Small intestine (tissue), 7 donors: Measurements from ENCODE around the gene PDE3A. TPM values are rescaled to one million over a fixed set of nuclear protein-coding genes. Genes with fewer than 3 reads are reported as not detected.
"Not testable (repeated sequence)": the region's sequence is repeated elsewhere in the genome, so short reads cannot be mapped to it uniquely, and the experiment has no call there.

Experiments used
- DNase-seq, 2 donors: peaks; one replicate each; pipeline versions ENCODE4 v3.0.0 to v3.0.0-alpha.2; 2013
- FAIRE-seq: peaks from 2 replicates; lab custom pipeline; 2012; peaks lifted over from hg19 to GRCh38; lab: Jason Lieb, UNC
- H3K27ac ChIP-seq, 3 donors: one replicate each; pipeline ENCODE4 v1.5.1; 2013; ENCODE audit warnings: low read length in 2 of 3, mild to moderate bottlenecking in 2 of 3, control low read depth in 1 of 3, inconsistent platforms in 1 of 3, low read depth in 1 of 3, moderate library complexity in 1 of 3
- H3K27me3 ChIP-seq, 3 donors: one replicate each; pipeline ENCODE4 v1.6.1; 2013; ENCODE audit warnings: low read length in 3 of 3, inconsistent platforms in 1 of 3; ENCODE audit not compliant: control insufficient read depth in 3 of 3, insufficient read depth in 3 of 3
- H3K36me3 ChIP-seq, 3 donors: one replicate each; pipeline ENCODE4 v1.6.1; 2013; ENCODE audit warnings: low read length in 3 of 3, inconsistent platforms in 1 of 3, low read depth in 1 of 3, mild to moderate bottlenecking in 1 of 3, moderate library complexity in 1 of 3; ENCODE audit not compliant: control insufficient read depth in 3 of 3, insufficient read depth in 2 of 3
- H3K4me1 ChIP-seq, 3 donors: one replicate each; pipeline ENCODE4 v1.6.1; 2013; ENCODE audit warnings: low read length in 2 of 3, inconsistent platforms in 1 of 3, low read depth in 1 of 3, mild to moderate bottlenecking in 1 of 3, moderate library complexity in 1 of 3; ENCODE audit not compliant: control insufficient read depth in 3 of 3, insufficient read depth in 2 of 3
- H3K4me3 ChIP-seq, 3 donors: one replicate each; pipeline ENCODE4 v1.5.1; 2013; ENCODE audit warnings: low read length in 3 of 3, control low read depth in 1 of 3, inconsistent platforms in 1 of 3, low read depth in 1 of 3, mild to moderate bottlenecking in 1 of 3, moderate library complexity in 1 of 3
- H3K9me3 ChIP-seq, 2 donors: one replicate each; pipeline ENCODE4 v1.6.1; 2013; ENCODE audit warnings: low read depth in 1 of 2, low read length in 1 of 2; ENCODE audit not compliant: control insufficient read depth in 2 of 2, insufficient read depth in 1 of 2
- WGBS, 3 donors: extraction: QIAGEN DNeasy Blood & Tissue Kit; methylation state at CpG; one replicate each; pipeline ENCODE4 v1.1.7; 2013; 5-methylcytosine and 5-hydroxymethylcytosine counted together
- polyA plus RNA-seq, 4 donors: library from polyadenylated mRNA; stranded (reverse) in 3 of 4; unstranded in 1 of 4; fragments of 200-250 nt in 3 of 4; fragments of 120-200 nt in 1 of 4; gene quantifications; one replicate each; pipeline versions ENCODE4 v1.2.1 to v1.2.3, GENCODE V29; 2013
- donor health status: healthy with polysubstance abuse.
- donor health status: control.
- donor health status: control.
- donor health status: Bipolar disorder and iron deficiency.
- donor health status: healthy.

PDE3A gene
- polyA plus RNA-seq, 4 donors = 2.4 to 79.4 (median 6.6) TPM

GRCh38 chr12:20527417-20528163 lies 159.3 kb downstream of the PDE3A start:
- Histone ChIP-seq H3K27ac (no peak overlapping the region), H3K9me3 (no peaks in the 10 kb centered on the region), H3K4me1 (no peaks in the 10 kb centered on the region), H3K27me3 (no peaks in the 10 kb centered on the region), H3K4me3 (no peak overlapping the region), H3K36me3 (peaks cover 0 to 5% (median 0%) of the 10 kb centered on the region in 3 donors)
- DNase-seq (no peak), FAIRE-seq (no peak)
- WGBS, 3 donors = 67 to 86% (median 78%) methylated on average over 8 of the region's 8 CpGs

GRCh38 chr12:20528208-20528607 lies 159.9 kb downstream of the PDE3A start:
- Histone ChIP-seq H3K27me3 (no peaks in the 10 kb centered on the region), H3K4me1 (no peaks in the 10 kb centered on the region), H3K36me3 (peaks cover 0 to 3% (median 0%) of the 10 kb centered on the region in 3 donors), H3K27ac (no peak overlapping the region), H3K4me3 (no peak overlapping the region), H3K9me3 (no peaks in the 10 kb centered on the region)
- WGBS, 3 donors = 77 to 86% (median 82%) methylated on average over 1 of the region's 1 CpG
- DNase-seq (no peak), FAIRE-seq (no peak)

GRCh38 chr12:20546267-20546666 lies 177.9 kb downstream of the PDE3A start:
- peaks cover 0 to under 1% of the 10 kb centered on the region in 2 donors for H3K9me3 ChIP-seq
- no peak overlapping the region for H3K27ac ChIP-seq
- 64 to 66% (median 65%) methylated on average over 4 of the region's 4 CpGs for WGBS, 3 donors
- peaks cover 0 to 6% (median 0%) of the 10 kb centered on the region in 3 donors for H3K4me1 ChIP-seq
- no peak for FAIRE-seq
- no peak for DNase-seq
- H3K4me3 ChIP-seq = no peak overlapping the region
- H3K36me3 ChIP-seq = no peaks in the 10 kb centered on the region
- H3K27me3 ChIP-seq = no peaks in the 10 kb centered on the region

- H3K27ac ChIP-seq = no peak overlapping the region
- FAIRE-seq = no peak
These were observed 179.7 kb downstream of the PDE3A start for GRCh38 chr12:20547816-20548575.

GRCh38 chr12:20548611-20549010 lies 180.3 kb downstream of the PDE3A start:
- Histone ChIP-seq H3K27ac (no peak overlapping the region), H3K4me3 (no peak overlapping the region), H3K36me3 (peaks cover 0 to 9% (median 0%) of the 10 kb centered on the region in 3 donors), H3K4me1 (no peaks in the 10 kb centered on the region), H3K9me3 (peaks cover 0 to 8% of the 10 kb centered on the region in 2 donors), H3K27me3 (no peaks in the 10 kb centered on the region)
- WGBS, 3 donors = 20 to 37% (median 21%) methylated on average over 1 of the region's 1 CpG
- DNase-seq (no peak), FAIRE-seq (no peak)

More at GRCh38 chr12:20547816-20548575, 179.7 kb downstream of the PDE3A start:
- Histone ChIP-seq H3K4me1 (no peaks in the 10 kb centered on the region), H3K36me3 (peaks cover 0 to 9% (median 0%) of the 10 kb centered on the region in 3 donors), H3K9me3 (peaks cover 0 to 8% of the 10 kb centered on the region in 2 donors), H3K27me3 (no peaks in the 10 kb centered on the region), H3K4me3 (no peak overlapping the region)
- DNase-seq = no peak
- 61 to 73% (median 71%) methylated on average over 2 of the region's 2 CpGs for WGBS, 3 donors

- peaks cover 0 to 8% of the 10 kb centered on the region in 2 donors for H3K9me3 ChIP-seq
- peaks cover 0 to 9% (median 0%) of the 10 kb centered on the region in 3 donors for H3K36me3 ChIP-seq
- 48 to 57% (median 48%) methylated on average over 2 of the region's 2 CpGs for WGBS, 3 donors
- no peak overlapping the region for H3K27ac ChIP-seq
- no peaks in the 10 kb centered on the region for H3K4me1 ChIP-seq
- no peaks in the 10 kb centered on the region for H3K27me3 ChIP-seq
- peak; percentile 43 to 46 for DNase-seq
- no peak for FAIRE-seq
- no peak overlapping the region for H3K4me3 ChIP-seq
These were observed 180.9 kb downstream of the PDE3A start for GRCh38 chr12:20549108-20549719.

GRCh38 chr12:20551742-20552442 lies 183.6 kb downstream of the PDE3A start:
- not testable (repeated sequence) for DNase-seq, H3K9me3 ChIP-seq, FAIRE-seq, H3K27me3 ChIP-seq, H3K4me3 ChIP-seq, H3K4me1 ChIP-seq, H3K27ac ChIP-seq
- peaks cover 0 to 14% (median 0%) of the 10 kb centered on the region in 3 donors for H3K36me3 ChIP-seq
- 97% methylated on average over 42 to 48 of the region's 48 CpGs for WGBS, 3 donors

- 94 to 97% (median 95%) methylated on average over 19 to 22 of the region's 23 CpGs for WGBS, 3 donors
- H3K4me3 ChIP-seq, DNase-seq, H3K27me3 ChIP-seq, H3K4me1 ChIP-seq, FAIRE-seq, H3K27ac ChIP-seq, H3K9me3 ChIP-seq: not testable (repeated sequence)
- peaks cover 0 to 14% (median 0%) of the 10 kb centered on the region in 3 donors for H3K36me3 ChIP-seq
These were observed 184.2 kb downstream of the PDE3A start for GRCh38 chr12:20552586-20552985.
